Measurements from ENCODE around the gene SULT1A1.
"Not testable (repeated sequence)": the region's sequence is repeated elsewhere in the genome, so short reads cannot be mapped to it uniquely, and the experiment has no call there.

SULT1A1 gene

DNA sequence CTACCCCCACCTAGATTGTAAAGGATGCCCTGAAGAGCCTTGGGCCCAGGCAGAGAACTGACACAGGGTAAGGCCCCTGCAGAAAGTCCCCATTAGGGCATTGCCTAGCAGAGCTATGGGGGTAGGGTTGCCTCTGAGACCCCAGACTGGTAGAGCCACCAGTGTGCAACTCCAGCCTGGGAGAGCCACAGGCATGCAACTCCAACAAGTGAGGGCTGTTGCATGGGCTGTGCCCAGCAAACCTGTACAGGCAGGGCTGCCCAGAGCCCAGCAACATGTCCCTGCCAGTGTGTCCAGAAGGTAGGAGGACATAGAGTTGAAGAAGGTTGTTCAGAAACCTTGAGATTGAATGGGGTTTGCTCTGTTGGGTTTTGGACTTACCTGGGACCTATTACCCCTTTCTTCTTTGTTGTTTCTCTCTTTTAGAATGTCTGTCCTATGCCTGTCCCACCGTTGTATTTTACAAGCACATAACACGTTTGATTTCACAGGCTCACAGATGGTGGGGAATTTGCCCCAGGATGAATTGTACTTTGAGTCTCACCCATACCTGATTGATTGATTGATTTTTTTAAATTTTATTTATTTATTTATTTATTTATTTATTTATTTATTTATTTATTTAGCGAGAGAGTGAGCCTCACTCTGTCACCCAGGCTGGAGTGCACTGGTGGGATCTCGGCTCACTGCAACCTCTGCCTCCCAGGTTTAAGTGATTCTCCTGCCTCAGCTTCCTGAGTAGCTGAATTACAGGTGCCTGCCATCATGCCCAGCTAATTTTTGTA, 39.7 kb downstream of the SULT1A1 start:
- H3K27me3 ChIP-seq: no peaks in the 10 kb centered on the region
- no peak for TF ChIP-seq CTCF (IDR thresholded peaks at IDR 0.05; ENCODE audit: low read depth, low read length)
- H3K9me3 ChIP-seq: no peaks in the 10 kb centered on the region
- no peaks in the 10 kb centered on the region for H3K36me3 ChIP-seq
- H3K4me3 ChIP-seq (ENCODE audit: low read depth, low read length): no peak overlapping the region
- no peak for DNase-seq
- H3K4me1 ChIP-seq: no peaks in the 10 kb centered on the region

DNA sequence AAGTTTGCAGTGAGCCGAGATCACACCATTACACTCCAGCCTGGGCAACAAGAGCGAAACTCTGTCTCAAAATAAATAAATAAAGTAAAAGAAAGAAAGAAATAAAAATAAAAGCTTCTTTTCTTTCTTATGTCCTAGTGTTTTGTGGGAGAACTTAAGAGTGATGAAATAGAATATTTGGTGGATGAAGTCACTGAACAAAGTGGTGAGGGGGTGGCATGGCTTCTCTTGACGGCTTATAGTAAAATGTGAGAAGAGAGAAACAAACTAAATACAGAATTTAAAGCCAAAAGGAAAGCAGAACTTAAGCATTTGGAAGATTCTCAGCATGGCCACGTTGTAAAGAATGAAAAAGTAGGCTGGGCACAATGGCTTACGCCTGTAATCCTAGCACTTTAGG, 40.8 kb downstream of the SULT1A1 start:
- no peaks in the 10 kb centered on the region for H3K36me3 ChIP-seq
- no peaks in the 10 kb centered on the region for H3K9me3 ChIP-seq
- H3K4me1 ChIP-seq: no peaks in the 10 kb centered on the region
- no peak for DNase-seq
- no peak overlapping the region for H3K4me3 ChIP-seq (ENCODE audit: low read depth, low read length)
- no peak for TF ChIP-seq CTCF (IDR thresholded peaks at IDR 0.05; ENCODE audit: low read depth, low read length)
- no peaks in the 10 kb centered on the region for H3K27me3 ChIP-seq

DNA sequence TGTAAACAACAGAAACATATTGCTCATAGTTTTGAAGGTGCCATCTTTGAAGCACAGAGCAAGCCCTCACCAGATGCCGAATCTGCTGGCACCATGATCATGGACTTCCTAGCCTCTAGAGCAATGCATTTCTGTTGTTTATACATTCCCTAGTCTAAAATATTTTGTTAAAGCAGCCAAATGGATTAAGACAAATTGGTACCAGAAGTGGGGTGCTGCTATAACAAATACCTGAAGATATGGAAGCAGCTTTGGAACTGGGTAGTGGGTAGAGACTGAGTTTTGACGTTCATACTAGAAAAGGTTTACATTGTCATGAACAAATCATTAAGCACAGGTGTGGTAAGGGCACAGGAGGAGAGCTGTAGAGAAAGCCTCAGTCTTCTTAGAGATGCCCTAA, 42.6 kb downstream of the SULT1A1 start:
- no peak overlapping the region for H3K4me3 ChIP-seq (ENCODE audit: low read depth, low read length)
- no peaks in the 10 kb centered on the region for H3K27me3 ChIP-seq
- no peaks in the 10 kb centered on the region for H3K4me1 ChIP-seq
- H3K36me3 ChIP-seq: no peaks in the 10 kb centered on the region
- no peaks in the 10 kb centered on the region for H3K9me3 ChIP-seq
- TF ChIP-seq CTCF (IDR thresholded peaks at IDR 0.05; ENCODE audit: low read depth, low read length): no peak
- DNase-seq: no peak

DNA sequence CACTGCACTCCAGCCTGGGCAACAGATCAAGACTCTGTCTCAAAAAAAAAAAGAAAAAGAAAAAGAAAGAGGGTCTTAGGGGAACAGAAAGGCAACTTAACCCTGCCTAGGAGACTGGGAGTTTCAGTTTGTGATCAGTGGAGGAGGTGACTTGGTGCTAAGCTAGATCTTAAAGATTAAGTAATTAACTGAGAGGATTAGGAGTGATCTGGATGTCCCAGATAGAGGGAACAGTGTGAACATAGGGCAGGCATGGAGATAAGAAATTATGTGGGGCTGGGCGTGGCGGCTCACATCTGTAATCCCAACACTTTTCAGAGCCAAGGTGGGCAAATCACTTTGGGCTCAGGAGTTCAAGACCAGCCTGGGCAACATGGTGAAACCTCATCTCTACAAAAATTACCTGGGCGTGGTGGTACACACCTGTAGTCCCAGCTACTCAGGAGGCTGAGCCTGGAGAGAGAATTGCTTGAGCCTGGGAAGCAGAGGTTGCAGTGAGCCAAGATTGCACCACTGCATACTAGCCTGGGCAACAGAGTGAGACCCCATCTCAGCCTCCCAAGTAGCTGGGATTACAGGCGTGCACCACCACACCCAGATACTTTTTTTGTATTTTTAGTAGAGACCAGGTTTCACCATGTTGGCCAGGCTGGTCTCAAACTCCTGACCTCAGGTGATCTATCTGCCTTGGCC, 43.5 kb downstream of the SULT1A1 start:
- not testable (repeated sequence) for H3K27me3 ChIP-seq; H3K9me3 ChIP-seq; H3K4me3 ChIP-seq (ENCODE audit: low read depth, low read length); DNase-seq; H3K4me1 ChIP-seq; H3K36me3 ChIP-seq

DNA sequence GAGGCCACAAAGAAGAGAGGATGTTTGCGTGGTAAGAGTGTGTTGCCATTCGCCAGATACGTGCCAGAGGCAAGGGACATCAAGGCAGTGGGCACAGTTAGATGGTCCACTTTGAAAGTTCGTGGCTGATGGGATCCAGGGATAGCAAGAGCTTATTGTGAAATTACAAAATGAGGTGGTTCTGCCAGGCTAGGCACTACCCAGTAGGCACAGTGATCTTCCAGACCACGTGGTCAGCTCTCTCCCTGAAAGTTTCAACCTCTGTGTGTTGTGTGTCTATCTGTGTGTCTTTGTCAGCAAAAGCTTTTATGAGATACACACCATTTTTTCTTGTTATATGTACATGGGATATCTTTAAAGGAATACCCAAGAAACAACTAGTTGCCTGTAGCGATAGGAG, 46.6 kb downstream of the SULT1A1 start:
- TF ChIP-seq CTCF (IDR thresholded peaks at IDR 0.05; ENCODE audit: low read depth, low read length): no peak
- Histone ChIP-seq H3K4me3 (ENCODE audit: low read depth, low read length) (no peak overlapping the region), H3K36me3 (no peaks in the 10 kb centered on the region; the same call in 1 of the 2 replicates), H3K9me3 (no peaks in the 10 kb centered on the region), H3K4me1 (no peaks in the 10 kb centered on the region), H3K27me3 (no peaks in the 10 kb centered on the region)
- no peak for DNase-seq

GRCh38 chr16:28562199-28562598, 47.6 kb downstream of the SULT1A1 start:
- H3K27me3 ChIP-seq: no peaks in the 10 kb centered on the region
- TF ChIP-seq CTCF (IDR thresholded peaks at IDR 0.05; ENCODE audit: low read depth, low read length): no peak
- H3K36me3 ChIP-seq: peaks cover 3% of the 10 kb centered on the region; the same call in 1 of the 2 replicates
- no peaks in the 10 kb centered on the region for H3K4me1 ChIP-seq
- no peaks in the 10 kb centered on the region for H3K9me3 ChIP-seq
- H3K4me3 ChIP-seq (ENCODE audit: low read depth, low read length): no peak overlapping the region
- DNase-seq: no peak
